HG03469 (cell line): ENCODE measurements around the gene LILRB4.
"Not testable (repeated sequence)": the region's sequence is repeated elsewhere in the genome, so short reads cannot be mapped to it uniquely, and the experiment has no call there.

Experiments
- ATAC-seq: cut with Tn5 transposase; IDR thresholded peaks from one replicate; pipeline ENCODE4 v1.9.1; 2021; ENCODE audit warnings: mild to moderate bottlenecking, moderate library complexity, moderate number of reproducible peaks; ENCODE audit not compliant: unreplicated experiment

The LILRB4 gene

GRCh38 chr19:54648129-54648528, 14.7 kb upstream of the LILRB4 start:
- ATAC-seq: no peak

- ATAC-seq: no peak
Observed at GRCh38 chr19:54650108-54650655, 12.6 kb upstream of the LILRB4 start.

- ATAC-seq: no peak
Observed at GRCh38 chr19:54653181-54653809, 9.5 kb upstream of the LILRB4 start.

- ATAC-seq: no peak
Observed at GRCh38 chr19:54654447-54655321, 8.1 kb upstream of the LILRB4 start.

GRCh38 chr19:54659300-54659699, 3.5 kb upstream of the LILRB4 start:
- ATAC-seq: no peak

GRCh38 chr19:54660306-54660705, 2.5 kb upstream of the LILRB4 start:
- no peak for ATAC-seq

- no peak for ATAC-seq
Observed at GRCh38 chr19:54660964-54661363, 1.8 kb upstream of the LILRB4 start.

GRCh38 chr19:54661846-54662481, 821 bp upstream of the LILRB4 start:
- no peak for ATAC-seq

GRCh38 chr19:54665530-54665929, 2.7 kb downstream of the LILRB4 start:
- no peak for ATAC-seq

- no peak for ATAC-seq
Observed at GRCh38 chr19:54667217-54667616, 4.4 kb downstream of the LILRB4 start.

- ATAC-seq: no peak
Observed at GRCh38 chr19:54668353-54668752, 5.6 kb downstream of the LILRB4 start.

GRCh38 chr19:54670576-54671357, 8.0 kb downstream of the LILRB4 start:
- ATAC-seq: no peak

GRCh38 chr19:54673222-54673621, 10.4 kb downstream of the LILRB4 start:
- ATAC-seq: no peak

- no peak for ATAC-seq
Observed at GRCh38 chr19:54674021-54674617, 11.3 kb downstream of the LILRB4 start.

GRCh38 chr19:54676210-54676834, 13.5 kb downstream of the LILRB4 start:
- ATAC-seq: not testable (repeated sequence)

GRCh38 chr19:54677217-54677616, 14.4 kb downstream of the LILRB4 start:
- no peak for ATAC-seq

GRCh38 chr19:54681596-54681995, 18.8 kb downstream of the LILRB4 start:
- ATAC-seq: not testable (repeated sequence)

GRCh38 chr19:54682306-54682856, 19.6 kb downstream of the LILRB4 start:
- ATAC-seq: no peak

- ATAC-seq: no peak
Observed at GRCh38 chr19:54684527-54684926, 21.7 kb downstream of the LILRB4 start.
